ENCODE measurements around the gene SPG7.

DNA sequence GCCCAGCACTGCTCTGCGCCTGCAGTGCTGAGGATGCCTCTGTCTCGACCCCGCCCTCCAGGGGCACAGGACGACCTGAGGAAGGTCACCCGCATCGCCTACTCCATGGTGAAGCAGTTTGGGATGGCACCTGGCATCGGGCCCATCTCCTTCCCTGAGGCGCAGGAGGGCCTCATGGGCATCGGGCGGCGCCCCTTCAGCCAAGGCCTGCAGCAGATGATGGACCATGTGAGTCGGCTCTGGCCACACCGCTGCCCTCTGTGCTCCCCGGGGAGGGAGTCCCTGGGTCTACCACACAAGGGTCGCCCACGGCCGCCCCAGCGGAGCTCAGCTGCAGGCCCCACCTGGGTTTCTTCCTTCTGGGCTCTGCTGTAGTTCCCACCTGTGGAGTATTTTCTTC, 45.5 kb downstream of the SPG7 start:
- no peak for TF ChIP-seq ZNF274 (IDR thresholded peaks at IDR 0.05; ENCODE audit: low read depth, low read length)
- TF ChIP-seq YY1 (IDR thresholded peaks at IDR 0.05; ENCODE audit: insufficient read depth, insufficient read length), result no peak

Data from NT2/D1 (cell line).